ENCODE results near the gene R3HDM2. TPM values are rescaled to one million over a fixed set of nuclear protein-coding genes. Genes with fewer than 3 reads are reported as not detected.

The R3HDM2 gene
- total and polyA plus RNA-seq, 4 donors: 18.1 to 60.7 (median 30.6) TPM

DNA sequence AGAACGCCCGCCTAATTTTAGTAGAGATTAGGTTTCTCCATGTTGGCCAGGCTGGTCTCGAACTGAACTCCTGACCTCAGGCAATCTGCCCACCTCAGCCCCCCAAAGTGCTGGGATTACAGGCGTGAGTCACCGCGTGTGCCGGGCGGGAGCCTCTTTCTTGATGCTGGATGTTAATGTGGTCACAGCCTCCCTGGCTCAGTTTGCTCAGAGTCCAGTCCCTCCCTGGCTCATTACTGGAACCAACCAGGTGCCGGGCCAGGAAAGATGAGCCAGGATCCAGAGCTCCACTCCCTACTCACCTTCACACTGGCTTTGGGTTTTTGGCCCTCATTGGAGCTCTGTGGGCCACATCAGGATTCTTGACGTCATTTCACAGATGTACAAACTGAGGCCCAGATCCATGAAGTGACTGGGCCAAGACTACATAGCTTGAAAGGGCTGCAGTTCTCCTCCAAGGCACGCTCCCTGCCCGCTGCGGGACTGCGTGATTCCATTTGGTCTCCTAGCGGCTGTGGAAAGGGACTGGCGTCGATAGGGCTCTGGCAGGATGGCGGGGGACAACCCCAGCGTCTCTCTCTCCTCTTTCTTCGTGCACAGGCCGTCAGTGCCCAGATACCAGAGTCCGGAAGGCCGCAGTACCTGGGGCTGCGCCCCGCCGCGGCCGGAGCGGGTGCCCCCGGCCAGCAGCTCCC is 206.4 kb downstream of the R3HDM2 start:
- WGBS, 2 donors: 35 to 38% methylated on average over 30 of the region's 30 CpGs
- peaks cover 9 to 79% (median 68%) of the 10 kb centered on the region in 3 donors for H3K27me3 ChIP-seq (ENCODE audit: control insufficient read depth in 3 of 3, insufficient read depth in 3 of 3, low read length in 2 of 3)
- peaks cover 0 to 19% (median 5%) of the 10 kb centered on the region in 5 donors for H3K4me1 ChIP-seq (ENCODE audit: control insufficient read depth in 5 of 5, insufficient read depth in 5 of 5, low read length in 5 of 5)
- TF ChIP-seq, protein P1, sequence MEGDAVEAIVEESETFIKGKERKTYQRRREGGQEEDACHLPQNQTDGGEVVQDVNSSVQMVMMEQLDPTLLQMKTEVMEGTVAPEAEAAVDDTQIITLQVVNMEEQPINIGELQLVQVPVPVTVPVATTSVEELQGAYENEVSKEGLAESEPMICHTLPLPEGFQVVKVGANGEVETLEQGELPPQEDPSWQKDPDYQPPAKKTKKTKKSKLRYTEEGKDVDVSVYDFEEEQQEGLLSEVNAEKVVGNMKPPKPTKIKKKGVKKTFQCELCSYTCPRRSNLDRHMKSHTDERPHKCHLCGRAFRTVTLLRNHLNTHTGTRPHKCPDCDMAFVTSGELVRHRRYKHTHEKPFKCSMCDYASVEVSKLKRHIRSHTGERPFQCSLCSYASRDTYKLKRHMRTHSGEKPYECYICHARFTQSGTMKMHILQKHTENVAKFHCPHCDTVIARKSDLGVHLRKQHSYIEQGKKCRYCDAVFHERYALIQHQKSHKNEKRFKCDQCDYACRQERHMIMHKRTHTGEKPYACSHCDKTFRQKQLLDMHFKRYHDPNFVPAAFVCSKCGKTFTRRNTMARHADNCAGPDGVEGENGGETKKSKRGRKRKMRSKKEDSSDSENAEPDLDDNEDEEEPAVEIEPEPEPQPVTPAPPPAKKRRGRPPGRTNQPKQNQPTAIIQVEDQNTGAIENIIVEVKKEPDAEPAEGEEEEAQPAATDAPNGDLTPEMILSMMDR (IDR thresholded peaks at IDR 0.05; ENCODE audit: control extremely low read depth, extremely low read depth): no peak
- DNase-seq (no peak), ATAC-seq (ENCODE audit: insufficient read depth, low FRiP score) (no peak)
- H3K9ac ChIP-seq (ENCODE audit: insufficient read depth in 1 of 2, low read length in 2 of 2): no peak overlapping the region
- H3K27ac ChIP-seq (ENCODE audit: low read depth in 1 of 2, low read length in 1 of 2): no peak overlapping the region
- H3K36me3 ChIP-seq (ENCODE audit: control insufficient read depth in 4 of 4, insufficient read depth in 4 of 4, low read length in 4 of 4): no peaks in the 10 kb centered on the region
- peaks cover 0 to 6% (median 0%) of the 10 kb centered on the region in 4 donors for H3K9me3 ChIP-seq (ENCODE audit: control insufficient read depth in 4 of 4, insufficient read depth in 3 of 4, low read length in 3 of 4)
- H3K4me3 ChIP-seq: peak overlapping the region; percentile 14

DNA sequence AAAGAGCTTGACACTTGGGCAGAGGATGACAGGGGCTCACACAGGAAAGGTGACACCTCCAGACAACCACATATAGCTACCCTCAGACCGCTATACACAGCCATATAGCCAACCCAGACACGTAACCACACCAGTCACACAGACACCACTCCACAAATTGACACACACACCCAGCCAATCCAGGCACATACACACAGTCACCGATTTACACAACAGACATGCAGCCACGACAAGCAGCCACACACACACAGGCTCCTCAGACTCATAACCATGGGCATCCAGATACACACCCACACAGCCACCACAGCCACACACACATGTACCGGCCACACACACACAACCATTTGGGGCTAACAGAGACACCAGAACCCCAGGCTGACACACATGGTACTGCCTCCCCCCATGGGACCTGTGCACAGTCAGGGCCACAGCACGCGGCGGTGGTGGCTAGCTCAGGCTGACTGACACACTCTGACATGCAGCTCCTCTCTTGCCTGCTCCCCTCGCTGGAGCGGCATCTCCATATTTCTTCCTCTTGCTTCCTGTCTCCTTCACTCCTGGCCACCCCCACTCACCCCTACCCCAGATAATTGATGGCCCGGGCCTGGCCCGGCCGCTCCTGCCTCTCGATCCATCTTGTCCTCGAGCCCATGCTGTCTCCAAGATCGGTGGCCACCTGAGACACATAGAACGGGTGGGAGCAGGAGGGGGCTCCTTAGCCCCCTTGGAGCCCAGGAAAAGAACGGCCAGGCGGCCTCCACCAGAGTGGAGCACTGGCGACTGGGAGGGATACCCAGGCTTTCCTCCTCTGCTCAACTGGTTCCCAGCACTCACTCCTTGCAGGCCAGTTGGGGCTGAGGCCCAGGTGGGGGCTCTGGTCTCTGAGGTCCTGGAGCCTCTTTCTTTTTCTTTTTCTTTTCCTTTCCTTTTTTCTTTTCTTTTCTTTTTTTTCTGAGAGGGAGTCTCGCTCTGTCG is 207.4 kb downstream of the R3HDM2 start:
- no peak for ATAC-seq (ENCODE audit: insufficient read depth, low FRiP score)

DNA sequence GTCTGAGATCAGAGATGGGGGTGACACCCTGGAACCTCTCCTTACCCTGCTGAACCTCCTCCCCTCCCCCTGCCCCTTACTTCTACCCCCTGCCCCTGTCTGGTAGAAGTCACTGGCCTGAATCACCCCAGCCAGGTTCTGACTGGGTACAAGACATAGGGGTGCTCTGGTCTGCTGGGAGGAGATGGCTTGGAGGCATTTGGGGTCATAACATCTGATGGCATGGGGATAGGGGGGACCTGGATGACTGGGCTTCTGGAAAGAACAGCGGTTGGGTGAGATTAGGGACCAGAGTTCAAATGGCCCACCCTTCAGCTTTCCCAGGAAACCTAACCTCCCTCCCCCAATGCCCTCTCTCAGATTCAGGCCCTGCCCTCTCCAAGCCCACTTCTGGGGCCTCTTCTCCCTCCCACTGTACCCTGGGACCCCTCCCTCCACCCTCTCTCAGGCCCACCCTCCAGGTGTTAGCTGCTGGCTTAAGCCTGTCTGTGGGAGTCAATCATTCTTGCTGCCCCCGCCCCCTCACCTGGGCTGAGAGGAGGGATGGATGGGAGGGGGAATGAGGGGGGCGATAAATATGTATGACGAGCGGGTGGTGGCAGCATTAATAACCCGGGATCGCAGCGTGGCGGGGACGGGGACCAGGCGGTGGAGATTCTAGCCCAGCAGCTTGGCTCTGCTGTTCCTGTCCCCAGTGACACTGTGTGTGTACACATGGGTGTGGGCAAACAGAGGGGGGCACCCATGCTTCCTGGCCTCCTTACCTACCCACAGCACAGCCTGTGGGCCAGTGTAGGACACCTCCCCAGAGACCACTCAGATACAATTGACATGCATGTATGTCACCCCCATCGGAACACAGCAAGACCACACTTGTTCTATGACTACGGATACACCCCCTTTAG is 208.3 kb downstream of the R3HDM2 start:
- Histone ChIP-seq H3K9ac (ENCODE audit: insufficient read depth in 1 of 2, low read length in 2 of 2) (no peak overlapping the region), H3K4me3 (no peak overlapping the region), H3K4me1 (ENCODE audit: control insufficient read depth in 5 of 5, insufficient read depth in 5 of 5, low read length in 5 of 5) (peaks cover 0 to 38% (median 8%) of the 10 kb centered on the region in 5 donors), H3K27me3 (ENCODE audit: control insufficient read depth in 3 of 3, insufficient read depth in 3 of 3, low read length in 2 of 3) (peaks cover 9 to 91% (median 72%) of the 10 kb centered on the region in 3 donors), H3K27ac (ENCODE audit: low read depth in 1 of 2, low read length in 1 of 2) (no peak overlapping the region), H3K36me3 (ENCODE audit: control insufficient read depth in 4 of 4, insufficient read depth in 4 of 4, low read length in 4 of 4) (no peaks in the 10 kb centered on the region), H3K9me3 (ENCODE audit: control insufficient read depth in 4 of 4, insufficient read depth in 3 of 4, low read length in 3 of 4) (peaks cover 0 to 6% (median 0%) of the 10 kb centered on the region in 4 donors)
- WGBS, 2 donors: 26 to 30% methylated on average over 13 of the region's 13 CpGs
- ATAC-seq (ENCODE audit: insufficient read depth, low FRiP score) (no peak), DNase-seq (no peak)
- TF ChIP-seq, protein P1 (IDR thresholded peaks at IDR 0.05; ENCODE audit: control extremely low read depth, extremely low read depth): no peak

More for the DNA sequence above, 207.4 kb downstream of the R3HDM2 start:
- peaks cover 0 to 6% (median 0%) of the 10 kb centered on the region in 4 donors for H3K9me3 ChIP-seq (ENCODE audit: control insufficient read depth in 4 of 4, insufficient read depth in 3 of 4, low read length in 3 of 4)
- no peaks in the 10 kb centered on the region for H3K36me3 ChIP-seq (ENCODE audit: control insufficient read depth in 4 of 4, insufficient read depth in 4 of 4, low read length in 4 of 4)
- TF ChIP-seq, protein P1 (IDR thresholded peaks at IDR 0.05; ENCODE audit: control extremely low read depth, extremely low read depth): no peak
- peaks cover 0 to 28% (median 6%) of the 10 kb centered on the region in 5 donors for H3K4me1 ChIP-seq (ENCODE audit: control insufficient read depth in 5 of 5, insufficient read depth in 5 of 5, low read length in 5 of 5)
- no peak for DNase-seq
- peaks cover 9 to 87% (median 72%) of the 10 kb centered on the region in 3 donors for H3K27me3 ChIP-seq (ENCODE audit: control insufficient read depth in 3 of 3, insufficient read depth in 3 of 3, low read length in 2 of 3)
- no peak overlapping the region for H3K27ac ChIP-seq (ENCODE audit: low read depth in 1 of 2, low read length in 1 of 2)
- H3K4me3 ChIP-seq: no peak overlapping the region
- no peak overlapping the region for H3K9ac ChIP-seq (ENCODE audit: insufficient read depth in 1 of 2, low read length in 2 of 2)
- 38 to 49% methylated on average over 22 of the region's 22 CpGs for WGBS, 2 donors

Measured in lung (tissue), 12 donors.